ENCODE results near the gene POPDC2. TPM values are rescaled to one million over a fixed set of nuclear protein-coding genes. Genes with fewer than 3 reads are reported as not detected.

The POPDC2 gene
- total and polyA plus RNA-seq, 4 experiments from 2014 or later: 2.0 to 7.4 (median 5.0) TPM

- no peak overlapping the region for H3K27ac ChIP-seq (ENCODE audit: low read depth, low read length)
- no peak overlapping the region for H3K4me3 Mint-ChIP-seq
- intact Hi-C loops (cut with micrococcal nuclease): no loop called here
- H3K27me3 ChIP-seq (ENCODE audit: insufficient read depth, low read length): no peaks in the 10 kb centered on the region
- ChIA-PET POLR2A (ENCODE audit: partially characterized antibody) (no interaction called here), CTCF (ENCODE audit: partially characterized antibody) (no interaction called here)
- H3K4me1 ChIP-seq (ENCODE audit: insufficient read depth, low read length): peaks cover 32% of the 10 kb centered on the region
- peaks cover 17 to 35% (median 22%) of the 10 kb centered on the region in 4 donors for H3K4me1 Mint-ChIP-seq
- no peaks in the 10 kb centered on the region for H3K9me3 ChIP-seq (ENCODE audit: control insufficient read depth in 1 of 2, low read length in 2 of 2)
- H3K4me3 ChIP-seq (ENCODE audit: low read length in 2 of 2): no peak overlapping the region
- H3K9me3 Mint-ChIP-seq: no peaks in the 10 kb centered on the region
- no peaks in the 10 kb centered on the region for H3K36me3 ChIP-seq (ENCODE audit: insufficient read depth, low read length)
- no peak for DNase-seq
- H3K27me3 Mint-ChIP-seq: peaks cover 0 to 2% of the 10 kb centered on the region in 2 donors
- no peak overlapping the region for H3K27ac Mint-ChIP-seq
- H3K36me3 Mint-ChIP-seq: no peaks in the 10 kb centered on the region
These were observed 29.5 kb downstream of the POPDC2 start for GRCh38 chr3:119630880-119631329.

- Histone ChIP-seq H3K36me3 (ENCODE audit: insufficient read depth, low read length) (no peaks in the 10 kb centered on the region), H3K4me1 (ENCODE audit: insufficient read depth, low read length) (peaks cover 34% of the 10 kb centered on the region), H3K27ac (ENCODE audit: low read depth, low read length) (no peak overlapping the region), H3K4me3 (ENCODE audit: low read length in 2 of 2) (no peak overlapping the region), H3K9me3 (ENCODE audit: control insufficient read depth in 1 of 2, low read length in 2 of 2) (no peaks in the 10 kb centered on the region), H3K27me3 (ENCODE audit: insufficient read depth, low read length) (no peaks in the 10 kb centered on the region)
- ChIA-PET POLR2A (ENCODE audit: partially characterized antibody) (no interaction called here), CTCF (ENCODE audit: partially characterized antibody) (no interaction called here)
- no peak for DNase-seq
- no peaks in the 10 kb centered on the region for H3K36me3 Mint-ChIP-seq
- peaks cover 0 to 2% of the 10 kb centered on the region in 2 donors for H3K27me3 Mint-ChIP-seq
- intact Hi-C loops (cut with micrococcal nuclease): no loop called here
- peaks cover 19 to 36% (median 24%) of the 10 kb centered on the region in 4 donors for H3K4me1 Mint-ChIP-seq
- H3K4me3 Mint-ChIP-seq: no peak overlapping the region
- H3K9me3 Mint-ChIP-seq: no peaks in the 10 kb centered on the region
- no peak overlapping the region for H3K27ac Mint-ChIP-seq
These were observed 30.1 kb downstream of the POPDC2 start for GRCh38 chr3:119630128-119630879.

DNA sequence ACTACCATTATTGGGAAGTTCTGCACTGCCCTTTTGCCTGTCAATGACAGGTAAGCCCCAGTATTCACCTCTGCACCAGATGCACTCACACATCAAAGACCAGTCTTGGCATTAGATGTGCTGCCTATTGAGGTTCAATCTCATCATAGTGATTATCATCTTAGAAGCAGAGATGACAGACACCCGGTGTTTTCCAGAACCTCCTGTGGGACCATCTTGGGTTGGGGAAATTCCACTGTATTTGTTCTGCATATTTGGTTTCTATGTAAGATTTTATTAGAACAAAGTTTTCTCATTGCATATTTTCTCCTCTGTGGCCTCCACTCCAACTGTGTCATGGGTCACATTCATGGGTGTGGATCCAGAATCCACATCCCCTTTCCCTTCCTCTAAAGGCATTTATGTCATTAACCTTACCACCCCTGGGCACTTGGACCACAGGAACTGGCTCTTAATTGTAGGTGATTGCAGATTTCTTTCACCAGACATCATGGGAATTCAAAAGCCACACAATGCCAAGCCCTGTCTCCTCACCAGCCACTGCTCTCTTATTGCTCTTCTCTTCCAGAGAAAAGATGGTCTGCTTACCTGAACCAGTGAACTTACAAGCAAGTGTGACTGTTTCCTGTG is 31.5 kb downstream of the POPDC2 start:
- peak overlapping the region in 2 of 7 donors; percentile 58 to 75 for H3K27ac Mint-ChIP-seq
- no peak overlapping the region for H3K27ac ChIP-seq (ENCODE audit: low read depth, low read length)
- no peaks in the 10 kb centered on the region for H3K27me3 ChIP-seq (ENCODE audit: insufficient read depth, low read length)
- H3K27me3 Mint-ChIP-seq: peaks cover 1 to 2% of the 10 kb centered on the region in 2 donors
- no peaks in the 10 kb centered on the region for H3K9me3 Mint-ChIP-seq
- intact Hi-C loops (cut with micrococcal nuclease): no loop called here
- H3K4me3 Mint-ChIP-seq: peak overlapping the region in 2 of 8 donors; percentile 43 to 54
- POLR2A ChIA-PET (ENCODE audit: partially characterized antibody): interaction anchor here (1.0 kb wide), 1 partner anchor 49 kb away, joined by 3 read pairs; the partner anchor contains the start of gene COX17
- no peaks in the 10 kb centered on the region for H3K36me3 ChIP-seq (ENCODE audit: insufficient read depth, low read length)
- peak in 1 of 5 donors; percentile 49 for DNase-seq
- no peak overlapping the region for H3K4me3 ChIP-seq (ENCODE audit: low read length in 2 of 2)
- CTCF ChIA-PET (ENCODE audit: partially characterized antibody): no interaction called here
- no peaks in the 10 kb centered on the region for H3K9me3 ChIP-seq (ENCODE audit: control insufficient read depth in 1 of 2, low read length in 2 of 2)
- H3K4me1 Mint-ChIP-seq: peaks cover 19 to 36% (median 24%) of the 10 kb centered on the region in 4 donors
- H3K4me1 ChIP-seq (ENCODE audit: insufficient read depth, low read length): peaks cover 34% of the 10 kb centered on the region
- no peaks in the 10 kb centered on the region for H3K36me3 Mint-ChIP-seq

- intact Hi-C loops (cut with micrococcal nuclease): no loop called here
- no peak overlapping the region for H3K27ac ChIP-seq (ENCODE audit: low read depth, low read length)
- POLR2A ChIA-PET (ENCODE audit: partially characterized antibody): interaction anchor here (1.0 kb wide), 1 partner anchor 49 kb away, joined by 3 read pairs; the partner anchor contains the start of gene COX17
These were observed 32.0 kb downstream of the POPDC2 start for GRCh38 chr3:119628390-119628789.

GRCh38 chr3:119627461-119627860 is 32.9 kb downstream of the POPDC2 start:
- H3K36me3 ChIP-seq (ENCODE audit: insufficient read depth, low read length): no peaks in the 10 kb centered on the region
- no peak overlapping the region for H3K27ac ChIP-seq (ENCODE audit: low read depth, low read length)
- Mint-ChIP-seq H3K4me1 (peaks cover 19 to 36% (median 24%) of the 10 kb centered on the region in 4 donors), H3K36me3 (no peaks in the 10 kb centered on the region), H3K4me3 (peak overlapping the region in 7 of 8 donors; percentile 5 to 73 (median 48)), H3K27ac (peak overlapping the region in 5 of 7 donors; percentile 18 to 85 (median 58)), H3K27me3 (peaks cover 1 to 2% of the 10 kb centered on the region in 2 donors), H3K9me3 (no peaks in the 10 kb centered on the region)
- H3K4me3 ChIP-seq (ENCODE audit: low read length in 2 of 2): no peak overlapping the region
- H3K27me3 ChIP-seq (ENCODE audit: insufficient read depth, low read length): no peaks in the 10 kb centered on the region
- H3K4me1 ChIP-seq (ENCODE audit: insufficient read depth, low read length): peaks cover 34% of the 10 kb centered on the region
- H3K9me3 ChIP-seq (ENCODE audit: control insufficient read depth in 1 of 2, low read length in 2 of 2): no peaks in the 10 kb centered on the region
- intact Hi-C loops (cut with micrococcal nuclease): loop anchor here (1.0 kb wide), 1 partner anchor 35 kb away; no protein-coding TSS in a partner anchor
- ChIA-PET POLR2A (ENCODE audit: partially characterized antibody) (no interaction called here), CTCF (ENCODE audit: partially characterized antibody) (interaction anchor here (1.7 kb wide), 1 partner anchor 9 kb away, joined by 4 read pairs; no protein-coding TSS in a partner anchor)
- no peak for DNase-seq

More at GRCh38 chr3:119628390-119628789, 32.0 kb downstream of the POPDC2 start:
- H3K27ac Mint-ChIP-seq: peak overlapping the region in 5 of 7 donors; percentile 43 to 78 (median 57)
- H3K4me1 Mint-ChIP-seq: peaks cover 19 to 36% (median 24%) of the 10 kb centered on the region in 4 donors
- H3K36me3 ChIP-seq (ENCODE audit: insufficient read depth, low read length): no peaks in the 10 kb centered on the region
- H3K36me3 Mint-ChIP-seq: no peaks in the 10 kb centered on the region
- H3K27me3 ChIP-seq (ENCODE audit: insufficient read depth, low read length): no peaks in the 10 kb centered on the region
- H3K9me3 ChIP-seq (ENCODE audit: control insufficient read depth in 1 of 2, low read length in 2 of 2): no peaks in the 10 kb centered on the region
- DNase-seq: peak in 2 of 5 donors; percentile 12 to 62
- no peaks in the 10 kb centered on the region for H3K9me3 Mint-ChIP-seq
- peaks cover 34% of the 10 kb centered on the region for H3K4me1 ChIP-seq (ENCODE audit: insufficient read depth, low read length)
- CTCF ChIA-PET (ENCODE audit: partially characterized antibody): interaction anchor here (1.7 kb wide), 1 partner anchor 8 kb away, joined by 4 read pairs; no protein-coding TSS in a partner anchor
- peak overlapping the region in 6 of 8 donors; percentile 17 to 60 (median 47) for H3K4me3 Mint-ChIP-seq
- peaks cover 1 to 2% of the 10 kb centered on the region in 2 donors for H3K27me3 Mint-ChIP-seq
- H3K4me3 ChIP-seq (ENCODE audit: low read length in 2 of 2): no peak overlapping the region

- Histone ChIP-seq H3K36me3 (ENCODE audit: insufficient read depth, low read length) (no peaks in the 10 kb centered on the region), H3K27ac (ENCODE audit: low read depth, low read length) (no peak overlapping the region), H3K27me3 (ENCODE audit: insufficient read depth, low read length) (no peaks in the 10 kb centered on the region), H3K4me3 (ENCODE audit: low read length in 2 of 2) (no peak overlapping the region), H3K9me3 (ENCODE audit: control insufficient read depth in 1 of 2, low read length in 2 of 2) (no peaks in the 10 kb centered on the region), H3K4me1 (ENCODE audit: insufficient read depth, low read length) (peaks cover 34% of the 10 kb centered on the region)
- POLR2A ChIA-PET (ENCODE audit: partially characterized antibody): no interaction called here
- no peak for DNase-seq
- H3K9me3 Mint-ChIP-seq: no peaks in the 10 kb centered on the region
- H3K4me1 Mint-ChIP-seq: peaks cover 19 to 36% (median 24%) of the 10 kb centered on the region in 4 donors
- H3K4me3 Mint-ChIP-seq: no peak overlapping the region
- H3K27ac Mint-ChIP-seq: peak overlapping the region in 4 of 7 donors; percentile 4 to 77 (median 58)
- intact Hi-C loops (cut with micrococcal nuclease): no loop called here
- CTCF ChIA-PET (ENCODE audit: partially characterized antibody): no interaction called here
- peaks cover 1 to 2% of the 10 kb centered on the region in 2 donors for H3K27me3 Mint-ChIP-seq
- H3K36me3 Mint-ChIP-seq: no peaks in the 10 kb centered on the region
These were observed 34.2 kb downstream of the POPDC2 start for GRCh38 chr3:119626196-119626595.
